Gastroesophageal sphincter (tissue), 4 donors: Measurements from ENCODE around the gene SLMAP. TPM values are rescaled to one million over a fixed set of nuclear protein-coding genes. Genes with fewer than 3 reads are reported as not detected.

ENCODE experiments used
- ATAC-seq: fragments of 150-250 bp; one replicate; pipeline ENCODE4 v1.9.1; 2016; ENCODE audit warnings: mild to moderate bottlenecking, moderate library complexity
- H3K27ac ChIP-seq, 4 donors: fragments of 200-600 bp; sonication (generic) in 3 of 4; 1 replicate in 3 of 4; 2 replicates in 1 of 4; pipeline ENCODE4 v1.5.1; 2016 to 2019
- H3K27me3 ChIP-seq: fragments of 200-600 bp; sonication (generic); one replicate; pipeline ENCODE4 v1.5.1; 2019
- H3K36me3 ChIP-seq, 2 donors: fragments of 200-600 bp; sonication (generic); one replicate each; pipeline ENCODE4 v1.5.1; 2019; ENCODE audit warnings: control low read depth in 1 of 2
- H3K4me1 ChIP-seq, 3 donors: fragments of 200-600 bp; sonication (generic); 1 replicate in 2 of 3; 2 replicates in 1 of 3; pipeline ENCODE4 v1.5.1; 2016 to 2019; ENCODE audit warnings: control low read depth in 2 of 3
- H3K4me3 ChIP-seq, 2 donors: fragments of 200-600 bp; sonication (generic); one replicate each; pipeline ENCODE4 v1.5.1; 2019; ENCODE audit warnings: mild to moderate bottlenecking in 1 of 2, moderate library complexity in 1 of 2
- H3K9me3 ChIP-seq, 3 donors: fragments of 200-600 bp; sonication (generic); one replicate each; pipeline ENCODE4 v1.5.1; 2017 to 2019; ENCODE audit warnings: control low read depth in 2 of 3
- EP300 ChIP-seq: sonication (generic); formaldehyde crosslinking; IDR thresholded peaks from one replicate; pipeline ENCODE4 v1.6.1; 2017; ENCODE audit warnings: antibody characterized with exemption, mild to moderate bottlenecking
- POLR2A ChIP-seq, 2 donors: fragments of 450-650 bp; IDR thresholded peaks; one replicate each; pipeline ENCODE4 v1.6.1; 2017; ENCODE audit warnings: antibody characterized with exemption in 2 of 2, mild to moderate bottlenecking in 2 of 2, moderate library complexity in 1 of 2
- POLR2AphosphoS5 ChIP-seq: sonication (generic); formaldehyde crosslinking; IDR thresholded peaks from one replicate; pipeline ENCODE4 v1.6.1; 2017; ENCODE audit warnings: antibody characterized with exemption
- WGBS, 2 donors: methylation state at CpG; one replicate each; pipeline ENCODE4 v1.1.5; 2018; ENCODE audit warnings: low coverage in 1 of 2; 5-methylcytosine and 5-hydroxymethylcytosine counted together
- total RNA-seq, 4 donors: library from RNA; depleted of rRNA; stranded (reverse); fragments of >200 nt; gene quantifications; one replicate each; pipeline ENCODE4 v1.1.0, GENCODE V29; 2016
- TF ChIP-seq, protein P1 (sequence below), 4 experiments: fragments of 200-600 bp in 2 of 4; fragments of 450-650 bp in 2 of 4; sonication (generic) in 1 of 4; IDR thresholded peaks; one replicate each; pipeline ENCODE4 v1.5.1; 2017 to 2019; ENCODE audit warnings: antibody characterized with exemption in 4 of 4, mild to moderate bottlenecking in 2 of 4, moderate library complexity in 2 of 4

The SLMAP gene
- total RNA-seq, 4 donors from 2014 or later: 462 to 594 (median 531) TPM

DNA sequence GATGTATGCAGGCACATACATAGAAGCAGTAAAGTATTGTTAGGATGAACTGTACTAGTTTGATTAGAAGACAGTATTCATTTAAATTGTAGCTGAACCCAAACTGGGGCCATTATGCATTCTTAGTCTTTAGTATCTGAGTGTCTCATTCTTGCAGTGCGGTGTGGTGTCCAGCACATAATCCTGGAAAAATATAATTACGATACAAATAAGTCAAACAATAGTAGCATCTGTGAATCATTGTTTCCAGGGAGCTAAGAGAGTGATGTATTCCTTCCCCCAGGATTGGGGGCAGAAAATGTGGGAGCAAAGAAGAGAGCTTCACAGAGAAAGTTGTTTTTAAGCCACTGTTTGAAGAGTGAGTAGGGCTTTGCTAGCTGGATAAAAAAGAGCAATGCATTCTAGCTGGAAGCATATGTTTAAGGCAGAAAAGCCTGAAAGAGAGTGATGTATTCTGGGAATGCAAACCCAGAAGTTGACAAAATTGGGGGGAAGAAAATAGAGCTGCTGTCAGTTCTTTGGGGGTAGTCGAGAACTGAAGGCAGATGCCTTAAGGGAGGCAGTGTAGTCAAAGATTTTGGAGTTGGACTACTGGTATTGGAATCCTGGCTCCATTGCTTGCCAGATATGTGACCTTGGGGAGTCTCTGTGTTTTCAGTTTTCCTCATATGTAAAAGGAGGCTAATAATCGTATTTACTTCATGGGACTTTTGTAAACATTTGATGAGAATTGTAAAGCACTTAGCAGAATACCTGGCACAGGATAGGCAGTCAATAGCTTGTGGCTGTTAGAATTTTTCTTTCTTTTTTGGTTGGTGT is 14.1 kb downstream of the SLMAP start:
- TF ChIP-seq, protein P1, sequence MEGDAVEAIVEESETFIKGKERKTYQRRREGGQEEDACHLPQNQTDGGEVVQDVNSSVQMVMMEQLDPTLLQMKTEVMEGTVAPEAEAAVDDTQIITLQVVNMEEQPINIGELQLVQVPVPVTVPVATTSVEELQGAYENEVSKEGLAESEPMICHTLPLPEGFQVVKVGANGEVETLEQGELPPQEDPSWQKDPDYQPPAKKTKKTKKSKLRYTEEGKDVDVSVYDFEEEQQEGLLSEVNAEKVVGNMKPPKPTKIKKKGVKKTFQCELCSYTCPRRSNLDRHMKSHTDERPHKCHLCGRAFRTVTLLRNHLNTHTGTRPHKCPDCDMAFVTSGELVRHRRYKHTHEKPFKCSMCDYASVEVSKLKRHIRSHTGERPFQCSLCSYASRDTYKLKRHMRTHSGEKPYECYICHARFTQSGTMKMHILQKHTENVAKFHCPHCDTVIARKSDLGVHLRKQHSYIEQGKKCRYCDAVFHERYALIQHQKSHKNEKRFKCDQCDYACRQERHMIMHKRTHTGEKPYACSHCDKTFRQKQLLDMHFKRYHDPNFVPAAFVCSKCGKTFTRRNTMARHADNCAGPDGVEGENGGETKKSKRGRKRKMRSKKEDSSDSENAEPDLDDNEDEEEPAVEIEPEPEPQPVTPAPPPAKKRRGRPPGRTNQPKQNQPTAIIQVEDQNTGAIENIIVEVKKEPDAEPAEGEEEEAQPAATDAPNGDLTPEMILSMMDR (IDR thresholded peaks at IDR 0.05): no peak
- TF ChIP-seq EP300 (no peak), POLR2AphosphoS5 (no peak), POLR2A (IDR thresholded peaks at IDR 0.05) (no peak)

DNA sequence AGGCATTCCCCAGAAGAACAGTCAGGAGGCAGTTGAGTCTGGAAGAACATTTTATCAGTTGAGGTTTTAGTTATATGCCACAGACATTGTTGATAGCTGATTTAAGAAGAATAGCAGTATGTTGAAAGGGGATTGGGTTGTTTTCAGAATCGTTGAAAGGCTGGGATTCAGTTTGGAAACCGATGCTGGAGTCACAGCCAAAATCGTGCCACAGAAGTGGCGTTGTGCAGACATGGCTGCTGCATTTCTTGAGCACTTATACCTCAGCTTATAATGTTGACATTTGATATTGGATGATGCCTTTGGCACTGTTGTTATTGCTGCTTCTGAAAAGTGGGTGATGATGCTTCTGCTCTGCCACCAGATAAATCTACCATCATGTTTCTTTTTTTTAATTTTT is 16.1 kb downstream of the SLMAP start:
- 89 to 96% methylated on average over 4 of the region's 4 CpGs for WGBS, 2 donors
- H3K4me1 ChIP-seq: peaks cover 0 to 19% (median 7%) of the 10 kb centered on the region in 3 donors
- no peaks in the 10 kb centered on the region for H3K27me3 ChIP-seq
- ATAC-seq: no peak
- H3K9me3 ChIP-seq: no peaks in the 10 kb centered on the region
- H3K27ac ChIP-seq: no peak overlapping the region
- no peak overlapping the region for H3K4me3 ChIP-seq
- H3K36me3 ChIP-seq: peaks cover 0 to under 1% of the 10 kb centered on the region in 2 donors
- TF ChIP-seq POLR2AphosphoS5: no peak
- TF ChIP-seq, protein P1 (IDR thresholded peaks at IDR 0.05): no peak
- no peak for TF ChIP-seq POLR2A (IDR thresholded peaks at IDR 0.05)
- no peak for TF ChIP-seq EP300

More for the DNA sequence above, 14.1 kb downstream of the SLMAP start:
- Histone ChIP-seq H3K36me3 (peaks cover 0 to 7% of the 10 kb centered on the region in 2 donors), H3K4me1 (peaks cover 0 to 29% (median 7%) of the 10 kb centered on the region in 3 donors), H3K9me3 (no peaks in the 10 kb centered on the region), H3K4me3 (no peak overlapping the region), H3K27ac (no peak overlapping the region), H3K27me3 (no peaks in the 10 kb centered on the region)
- ATAC-seq: no peak
- 56 to 72% methylated on average over 4 of the region's 4 CpGs for WGBS, 2 donors

DNA sequence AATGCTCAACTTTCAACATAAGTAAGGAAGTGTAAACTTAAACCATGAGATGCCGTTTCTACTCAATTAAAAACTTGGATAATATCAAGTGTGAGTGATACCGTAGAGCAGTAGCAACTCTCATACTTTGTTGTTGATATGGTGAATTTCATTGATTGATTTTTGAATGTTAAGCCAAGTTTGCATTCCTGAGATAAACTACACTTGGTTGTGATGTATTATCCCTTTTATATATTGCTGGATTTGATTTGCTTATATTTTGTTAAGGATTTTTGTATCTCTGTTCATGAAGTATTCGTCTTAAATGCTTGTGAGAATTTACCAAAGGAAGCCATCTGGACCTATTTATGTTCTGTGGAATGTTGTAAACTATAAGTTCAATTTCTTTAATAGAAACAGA is 21.7 kb downstream of the SLMAP start:
- H3K36me3 ChIP-seq: no peaks in the 10 kb centered on the region
- no peaks in the 10 kb centered on the region for H3K9me3 ChIP-seq
- H3K27ac ChIP-seq: no peak overlapping the region
- 53 to 70% methylated on average over 3 of the region's 3 CpGs for WGBS, 2 donors
- H3K4me3 ChIP-seq: no peak overlapping the region
- H3K4me1 ChIP-seq: peaks cover 0 to 3% (median 0%) of the 10 kb centered on the region in 3 donors
- TF ChIP-seq, protein P1 (IDR thresholded peaks at IDR 0.05): no peak
- no peak for TF ChIP-seq EP300
- TF ChIP-seq POLR2AphosphoS5: no peak
- no peak for TF ChIP-seq POLR2A (IDR thresholded peaks at IDR 0.05)
- H3K27me3 ChIP-seq: no peaks in the 10 kb centered on the region
- no peak for ATAC-seq

DNA sequence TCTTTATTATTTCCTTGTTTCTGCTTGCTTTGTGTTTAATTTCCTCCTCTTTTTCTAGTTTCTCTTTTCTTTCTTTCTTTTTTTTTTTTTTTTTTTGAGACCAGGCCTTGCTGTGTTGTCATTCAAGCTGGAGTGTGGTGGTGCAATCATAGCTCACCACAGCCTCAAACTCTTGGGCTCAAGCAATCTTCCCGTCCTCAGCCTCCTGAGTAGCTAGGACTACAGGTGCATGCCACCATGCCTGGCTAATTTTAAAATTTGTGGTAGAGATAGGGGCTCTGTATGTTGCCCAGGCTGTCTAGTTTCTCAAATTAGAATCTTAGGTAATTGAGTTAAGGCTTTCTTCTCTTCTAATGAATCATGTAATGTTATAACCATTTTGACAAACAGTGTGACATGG is 22.4 kb downstream of the SLMAP start:
- no peaks in the 10 kb centered on the region for H3K9me3 ChIP-seq
- WGBS, 2 donors: no CpG with 5 or more reads among the region's 1 CpG
- TF ChIP-seq, protein P1 (IDR thresholded peaks at IDR 0.05): no peak
- no peak for TF ChIP-seq EP300
- TF ChIP-seq POLR2AphosphoS5: no peak
- TF ChIP-seq POLR2A (IDR thresholded peaks at IDR 0.05): no peak
- H3K36me3 ChIP-seq: no peaks in the 10 kb centered on the region
- H3K4me1 ChIP-seq: peaks cover 0 to 10% (median under 1%) of the 10 kb centered on the region in 3 donors
- no peaks in the 10 kb centered on the region for H3K27me3 ChIP-seq
- no peak overlapping the region for H3K4me3 ChIP-seq
- ATAC-seq: no peak
- no peak overlapping the region for H3K27ac ChIP-seq

DNA sequence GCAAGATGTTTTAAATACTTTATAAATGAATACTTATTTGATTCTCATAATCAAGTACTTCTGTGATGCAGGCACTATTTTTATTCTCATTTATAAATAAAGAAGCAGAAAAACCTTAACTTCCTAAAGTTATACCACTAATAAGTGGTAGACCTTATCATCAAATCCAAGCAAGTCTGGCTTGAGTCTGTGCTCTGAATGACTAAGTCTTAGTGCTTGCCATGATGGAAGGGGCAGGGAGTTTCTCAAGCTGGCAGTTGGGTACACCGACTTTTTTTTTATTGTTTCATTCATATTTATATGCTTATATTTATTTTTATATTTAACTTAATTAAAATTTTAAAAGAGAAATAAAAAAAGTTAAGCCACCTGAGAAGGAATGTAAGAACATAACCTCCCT is 23.6 kb downstream of the SLMAP start:
- Histone ChIP-seq H3K27me3 (no peaks in the 10 kb centered on the region), H3K27ac (no peak overlapping the region), H3K4me1 (peaks cover 0 to 16% (median 3%) of the 10 kb centered on the region in 3 donors), H3K36me3 (no peaks in the 10 kb centered on the region), H3K9me3 (no peaks in the 10 kb centered on the region), H3K4me3 (no peak overlapping the region)
- ATAC-seq: no peak
- 88 to 89% methylated on average over 1 of the region's 1 CpG for WGBS, 2 donors
- TF ChIP-seq EP300: no peak
- TF ChIP-seq, protein P1 (IDR thresholded peaks at IDR 0.05): no peak
- no peak for TF ChIP-seq POLR2AphosphoS5
- TF ChIP-seq POLR2A (IDR thresholded peaks at IDR 0.05): no peak
